Upper lobe of left lung (tissue), 6 donors: ENCODE measurements around the gene SLAMF7. TPM values are rescaled to one million over a fixed set of nuclear protein-coding genes. Genes with fewer than 3 reads are reported as not detected.

Experiments used
- ATAC-seq, 2 donors: fragments of 200-7000 bp; cut with Tn5 transposase; one replicate each; pipeline ENCODE4 v1.9.1; 2022; ENCODE audit warnings: mild to moderate bottlenecking in 2 of 2, moderate library complexity in 2 of 2; ENCODE audit not compliant: low FRiP score in 2 of 2
- DNase-seq, 2 donors: peaks; one replicate each; pipeline ENCODE4 v3.0.0-alpha.2; 2019 to 2020
- H3K27ac ChIP-seq, 4 donors: fragments of 200-600 bp; sonication (generic); one replicate each; pipeline ENCODE4 v1.5.1; 2016 to 2019
- H3K27me3 ChIP-seq, 4 donors: fragments of 200-600 bp; sonication (generic); one replicate each; pipeline ENCODE4 v1.5.1; 2017 to 2019
- H3K36me3 ChIP-seq, 4 donors: fragments of 200-600 bp; sonication (generic); one replicate each; pipeline ENCODE4 v1.5.1; 2016 to 2019
- H3K4me1 ChIP-seq, 4 donors: fragments of 200-600 bp; sonication (generic); one replicate each; pipeline ENCODE4 v1.5.1; 2018 to 2019
- H3K4me3 ChIP-seq, 4 donors: fragments of 200-600 bp; sonication (generic); one replicate each; pipeline ENCODE4 v1.5.1; 2017 to 2019; ENCODE audit warnings: mild to moderate bottlenecking in 2 of 4, moderate library complexity in 1 of 4
- H3K9me3 ChIP-seq, 4 donors: fragments of 200-600 bp; sonication (generic); one replicate each; pipeline ENCODE4 v1.5.1; 2018 to 2019
- CTCF ChIP-seq, 6 experiments: fragments of 450-650 bp in 4 of 6; fragments of 200-600 bp in 2 of 6; sonication (generic) in 2 of 6; IDR thresholded peaks; one replicate each; pipeline ENCODE4 v1.5.1; 2016 to 2019; ENCODE audit warnings: antibody characterized with exemption in 6 of 6
- EP300 ChIP-seq, 4 donors: sonication (generic); formaldehyde crosslinking; IDR thresholded peaks; one replicate each; pipeline ENCODE4 v1.5.1; 2017; ENCODE audit warnings: antibody characterized with exemption in 4 of 4, control low read depth in 2 of 4
- POLR2A ChIP-seq, 4 donors: fragments of 450-650 bp; IDR thresholded peaks; one replicate each; pipeline ENCODE4 v1.5.1; 2016 to 2017; ENCODE audit warnings: antibody characterized with exemption in 4 of 4, mild to moderate bottlenecking in 2 of 4
- POLR2AphosphoS5 ChIP-seq, 2 donors: sonication (generic); formaldehyde crosslinking; IDR thresholded peaks; one replicate each; pipeline ENCODE4 v1.5.1; 2017; ENCODE audit warnings: antibody characterized with exemption in 2 of 2
- WGBS, 2 donors: methylation state at CpG; one replicate each; pipeline ENCODE4 v1.1.5; 2017 to 2018; 5-methylcytosine and 5-hydroxymethylcytosine counted together
- total RNA-seq, 6 donors: library from RNA; depleted of rRNA in 4 of 6; stranded (reverse); fragments of >200 nt in 4 of 6; gene quantifications; one replicate each; pipeline versions ENCODE4 v1.1.0 to v1.2.1, GENCODE V29; 2016 to 2021
- donor health status: DM: no; HTN: no; CAD: no; lungs with moderate emphysema.
- donor health status: DM: no; HTN: yes; CAD: no; lungs with severe emphysema.

The SLAMF7 gene
- total RNA-seq, 6 donors from 2014 or later = 0.67 to 17.2 (median 3.5) TPM

- Histone ChIP-seq H3K4me3 (no peak overlapping the region), H3K27ac (no peak overlapping the region), H3K27me3 (no peaks in the 10 kb centered on the region), H3K36me3 (no peaks in the 10 kb centered on the region), H3K9me3 (no peaks in the 10 kb centered on the region), H3K4me1 (peaks cover 0 to 9% (median 2%) of the 10 kb centered on the region in 4 donors)
- 100% methylated on average over 1 of the region's 1 CpG for WGBS, 2 donors
- ATAC-seq (no peak), DNase-seq (no peak)
- no peak for TF ChIP-seq EP300 (IDR thresholded peaks at IDR 0.05)
Observed at GRCh38 chr1:160776178-160776577, 37.1 kb downstream of the SLAMF7 start.

- WGBS, 2 donors = 63 to 64% methylated on average over 7 of the region's 7 CpGs
- DNase-seq (peak in 1 of 2 donors; percentile 48), ATAC-seq (peak; percentile 45 to 49)
- no peaks in the 10 kb centered on the region for H3K9me3 ChIP-seq
- H3K27me3 ChIP-seq = no peaks in the 10 kb centered on the region
- H3K4me3 ChIP-seq = no peak overlapping the region
- TF ChIP-seq POLR2AphosphoS5 (IDR thresholded peaks at IDR 0.05) = no peak
- TF ChIP-seq EP300 (IDR thresholded peaks at IDR 0.05) = no peak
- TF ChIP-seq CTCF (IDR thresholded peaks at IDR 0.05) = peak; percentile 34 to 72 (median 50)
- no peak for TF ChIP-seq POLR2A (IDR thresholded peaks at IDR 0.05)
- peaks cover 0 to 23% (median 6%) of the 10 kb centered on the region in 4 donors for H3K4me1 ChIP-seq
- no peaks in the 10 kb centered on the region for H3K36me3 ChIP-seq
- no peak overlapping the region for H3K27ac ChIP-seq
Observed at GRCh38 chr1:160777486-160778089, 38.5 kb downstream of the SLAMF7 start.

- no peak overlapping the region for H3K4me3 ChIP-seq
- H3K36me3 ChIP-seq = no peaks in the 10 kb centered on the region
- DNase-seq (no peak), ATAC-seq (no peak)
- no peaks in the 10 kb centered on the region for H3K9me3 ChIP-seq
- TF ChIP-seq EP300 (IDR thresholded peaks at IDR 0.05) (no peak), POLR2AphosphoS5 (IDR thresholded peaks at IDR 0.05) (no peak), CTCF (IDR thresholded peaks at IDR 0.05) (no peak), POLR2A (IDR thresholded peaks at IDR 0.05) (no peak)
- peaks cover 0 to 26% (median 6%) of the 10 kb centered on the region in 4 donors for H3K4me1 ChIP-seq
- WGBS, 2 donors = 92 to 95% methylated on average over 6 of the region's 6 CpGs
- no peak overlapping the region for H3K27ac ChIP-seq
- no peaks in the 10 kb centered on the region for H3K27me3 ChIP-seq
Observed at GRCh38 chr1:160778976-160779375, 39.9 kb downstream of the SLAMF7 start.

GRCh38 chr1:160779626-160780397 lies 40.8 kb downstream of the SLAMF7 start:
- Histone ChIP-seq H3K4me3 (no peak overlapping the region), H3K36me3 (no peaks in the 10 kb centered on the region), H3K9me3 (no peaks in the 10 kb centered on the region), H3K4me1 (peaks cover 0 to 26% (median 6%) of the 10 kb centered on the region in 4 donors), H3K27ac (peak overlapping the region in 2 of 4 donors; percentile 30 to 65), H3K27me3 (no peaks in the 10 kb centered on the region)
- DNase-seq (no peak), ATAC-seq (no peak)
- no peak for TF ChIP-seq POLR2AphosphoS5 (IDR thresholded peaks at IDR 0.05)
- TF ChIP-seq CTCF (IDR thresholded peaks at IDR 0.05) = peak in 3 of 6 experiments; percentile 21 to 22 (median 22)
- WGBS, 2 donors = 84 to 92% methylated on average over 5 to 18 of the region's 18 CpGs

DNA sequence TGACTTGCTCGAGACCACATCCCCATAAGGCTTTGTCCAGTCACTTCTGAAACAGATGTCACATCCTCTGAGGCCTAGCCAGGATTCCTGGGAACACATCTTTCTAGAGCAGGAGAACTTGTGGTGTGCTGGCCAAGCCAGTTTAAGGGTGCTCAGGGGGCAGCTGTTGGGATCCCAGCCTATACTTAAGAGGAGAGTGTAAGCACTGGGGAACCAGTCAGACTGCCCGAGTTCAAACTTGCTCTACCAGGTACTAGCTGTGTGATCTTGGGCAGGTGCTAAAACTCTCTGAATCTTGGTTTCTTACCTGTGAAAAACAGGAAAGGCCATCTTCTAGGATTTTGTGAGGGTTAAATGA lies 41.3 kb downstream of the SLAMF7 start:
- Histone ChIP-seq H3K36me3 (no peaks in the 10 kb centered on the region), H3K4me1 (peaks cover 0 to 26% (median 6%) of the 10 kb centered on the region in 4 donors), H3K9me3 (no peaks in the 10 kb centered on the region), H3K27ac (peak overlapping the region in 2 of 4 donors; percentile 30 to 65), H3K27me3 (no peaks in the 10 kb centered on the region), H3K4me3 (no peak overlapping the region)
- ATAC-seq (no peak), DNase-seq (no peak)
- TF ChIP-seq EP300 (IDR thresholded peaks at IDR 0.05) (no peak), POLR2AphosphoS5 (IDR thresholded peaks at IDR 0.05) (no peak), CTCF (IDR thresholded peaks at IDR 0.05) (no peak), POLR2A (IDR thresholded peaks at IDR 0.05) (no peak)
- 58 to 67% methylated on average over 2 of the region's 2 CpGs for WGBS, 2 donors
